GM21423 (cell line): ENCODE data around the gene DNAJB8.

Experiments
- ATAC-seq: cut with Tn5 transposase; IDR thresholded peaks from one replicate; pipeline ENCODE4 v1.9.1; 2021; ENCODE audit warnings: mild to moderate bottlenecking, moderate library complexity; ENCODE audit not compliant: unreplicated experiment

DNAJB8 gene

GRCh38 chr3:128449111-128449638, 17.5 kb downstream of the DNAJB8 start:
- no peak for ATAC-seq

DNA sequence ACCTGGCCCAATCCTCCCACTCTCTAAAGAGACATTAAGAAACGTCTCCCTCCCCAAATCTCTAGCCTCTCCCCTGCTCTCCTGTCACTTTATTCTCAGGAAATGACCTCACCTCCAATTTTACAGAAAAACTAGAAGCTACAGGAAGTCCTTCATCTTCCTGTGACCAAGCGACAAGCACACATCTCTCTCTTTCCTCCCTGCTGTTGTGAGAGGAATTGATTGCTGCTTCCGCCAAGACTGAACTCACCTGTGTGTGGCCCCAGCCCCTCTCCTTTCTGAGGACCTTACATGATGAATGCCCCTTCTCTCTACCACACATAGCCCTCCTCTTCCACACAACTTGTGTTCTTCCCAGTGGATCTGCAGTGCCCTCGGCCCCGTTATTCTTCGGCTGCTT, 18.2 kb downstream of the DNAJB8 start:
- ATAC-seq: no peak

DNA sequence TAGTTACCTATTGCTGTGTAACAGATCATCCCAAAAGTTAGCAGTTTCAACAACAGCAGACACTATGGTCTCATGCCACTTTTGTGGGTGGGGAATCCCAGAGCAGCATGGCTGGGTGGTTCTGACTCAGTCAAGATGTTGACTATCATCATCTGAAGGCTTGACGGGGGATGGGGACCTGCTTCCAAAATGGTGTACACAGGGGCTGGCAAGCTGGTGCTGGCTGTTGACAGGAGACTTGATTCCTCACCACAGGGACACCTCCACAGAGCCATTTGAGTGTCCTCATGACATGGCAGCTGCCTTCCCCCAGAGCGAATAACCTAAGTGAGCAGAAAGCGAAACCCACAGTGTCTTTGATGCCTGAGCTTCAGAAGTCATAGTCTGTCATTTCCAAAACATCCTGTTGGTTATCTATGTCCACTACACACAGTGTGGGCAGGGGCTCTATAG, 19.1 kb downstream of the DNAJB8 start:
- no peak for ATAC-seq

GRCh38 chr3:128446821-128447220, 19.9 kb downstream of the DNAJB8 start:
- ATAC-seq: no peak

DNA sequence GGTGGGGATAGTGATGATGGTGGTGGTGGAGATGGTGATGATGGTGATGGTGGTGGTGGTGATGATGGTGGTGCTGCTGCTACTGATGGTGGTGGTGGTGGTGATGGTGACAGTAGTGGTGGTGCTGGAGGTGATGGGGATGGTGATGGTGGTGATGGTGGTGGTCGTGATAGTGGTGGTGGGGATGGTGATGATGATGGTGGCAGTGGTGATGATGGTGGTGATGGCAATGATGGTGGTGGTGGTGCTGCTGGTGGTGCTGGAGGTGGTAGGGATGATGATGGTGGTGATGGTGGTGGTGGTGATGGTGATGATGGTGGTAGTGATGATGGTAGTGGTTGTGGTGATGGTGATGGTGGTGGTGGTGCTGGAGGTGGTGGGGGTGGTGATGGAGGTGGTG, 21.3 kb downstream of the DNAJB8 start:
- ATAC-seq: no peak

DNA sequence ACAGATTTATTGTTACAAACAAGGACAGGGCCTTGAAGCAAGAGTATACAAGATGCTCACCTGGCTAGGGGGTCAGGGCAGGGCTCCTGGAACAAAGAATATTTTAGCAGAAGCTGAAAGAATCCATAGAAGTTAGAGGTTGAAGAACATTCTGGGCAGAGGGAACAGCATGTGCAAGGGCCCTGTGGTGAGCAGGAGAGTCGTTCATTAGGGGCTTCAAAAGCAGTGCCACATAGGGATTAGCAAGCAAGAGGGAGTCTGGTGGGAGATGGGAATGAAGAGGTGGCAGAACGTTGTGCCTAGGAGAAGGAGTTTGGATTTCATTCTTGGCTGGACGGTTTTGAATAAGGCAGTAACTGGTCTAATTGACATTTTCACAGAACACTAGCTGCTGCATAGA, 22.9 kb downstream of the DNAJB8 start:
- ATAC-seq: no peak

- no peak for ATAC-seq
Measured at GRCh38 chr3:128442949-128443348, 23.7 kb downstream of the DNAJB8 start.

DNA sequence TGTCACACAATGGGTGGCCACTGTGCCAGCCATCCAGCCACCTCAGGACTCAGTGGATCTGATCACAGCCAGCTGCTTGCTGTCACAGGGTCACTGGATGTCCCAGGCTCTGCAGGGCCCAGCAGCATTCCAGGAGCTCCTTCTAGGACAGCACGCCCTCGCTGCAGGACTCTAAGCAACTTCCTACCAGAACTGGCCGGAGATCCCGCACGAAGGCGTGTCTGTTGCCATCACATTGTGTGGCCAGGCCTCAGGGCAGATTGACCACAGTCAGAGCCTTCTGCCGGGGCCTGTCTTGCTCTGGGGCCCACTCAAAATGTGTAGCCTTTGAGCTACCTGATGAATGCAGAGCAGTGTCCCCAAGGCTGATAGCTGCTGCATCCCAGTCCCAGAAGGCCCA, 24.6 kb downstream of the DNAJB8 start:
- no peak for ATAC-seq

- no peak for ATAC-seq
Measured at GRCh38 chr3:128439226-128439625, 27.5 kb downstream of the DNAJB8 start.

GRCh38 chr3:128438488-128439072, 28.1 kb downstream of the DNAJB8 start:
- no peak for ATAC-seq

- no peak for ATAC-seq
Measured at GRCh38 chr3:128436214-128436613, 30.5 kb downstream of the DNAJB8 start.

- no peak for ATAC-seq
Measured at GRCh38 chr3:128435561-128435960, 31.1 kb downstream of the DNAJB8 start.

DNA sequence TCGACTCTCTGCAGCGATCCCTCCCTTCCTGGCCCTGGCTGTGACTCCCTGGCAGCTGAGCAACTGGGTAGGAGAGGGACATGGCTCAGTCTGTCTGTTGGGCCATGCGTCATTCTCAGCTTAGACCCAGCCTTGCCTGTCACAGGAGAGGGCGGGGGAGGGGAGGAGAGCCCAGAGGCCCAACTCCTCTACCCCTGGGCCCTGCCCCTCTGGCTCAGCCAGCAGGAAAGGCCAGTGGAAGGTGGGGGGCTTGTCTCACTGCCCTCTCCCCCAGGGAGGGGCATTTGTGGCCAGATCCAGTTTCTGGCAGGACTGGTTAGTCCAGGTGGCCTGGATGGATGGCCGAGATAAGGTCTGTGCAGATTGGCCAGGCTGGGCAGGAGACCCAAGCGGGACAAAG, 31.6 kb downstream of the DNAJB8 start:
- ATAC-seq: no peak

- no peak for ATAC-seq
Measured at GRCh38 chr3:128434524-128434923, 32.2 kb downstream of the DNAJB8 start.

- ATAC-seq: no peak
Measured at GRCh38 chr3:128433837-128434165, 32.9 kb downstream of the DNAJB8 start.

DNA sequence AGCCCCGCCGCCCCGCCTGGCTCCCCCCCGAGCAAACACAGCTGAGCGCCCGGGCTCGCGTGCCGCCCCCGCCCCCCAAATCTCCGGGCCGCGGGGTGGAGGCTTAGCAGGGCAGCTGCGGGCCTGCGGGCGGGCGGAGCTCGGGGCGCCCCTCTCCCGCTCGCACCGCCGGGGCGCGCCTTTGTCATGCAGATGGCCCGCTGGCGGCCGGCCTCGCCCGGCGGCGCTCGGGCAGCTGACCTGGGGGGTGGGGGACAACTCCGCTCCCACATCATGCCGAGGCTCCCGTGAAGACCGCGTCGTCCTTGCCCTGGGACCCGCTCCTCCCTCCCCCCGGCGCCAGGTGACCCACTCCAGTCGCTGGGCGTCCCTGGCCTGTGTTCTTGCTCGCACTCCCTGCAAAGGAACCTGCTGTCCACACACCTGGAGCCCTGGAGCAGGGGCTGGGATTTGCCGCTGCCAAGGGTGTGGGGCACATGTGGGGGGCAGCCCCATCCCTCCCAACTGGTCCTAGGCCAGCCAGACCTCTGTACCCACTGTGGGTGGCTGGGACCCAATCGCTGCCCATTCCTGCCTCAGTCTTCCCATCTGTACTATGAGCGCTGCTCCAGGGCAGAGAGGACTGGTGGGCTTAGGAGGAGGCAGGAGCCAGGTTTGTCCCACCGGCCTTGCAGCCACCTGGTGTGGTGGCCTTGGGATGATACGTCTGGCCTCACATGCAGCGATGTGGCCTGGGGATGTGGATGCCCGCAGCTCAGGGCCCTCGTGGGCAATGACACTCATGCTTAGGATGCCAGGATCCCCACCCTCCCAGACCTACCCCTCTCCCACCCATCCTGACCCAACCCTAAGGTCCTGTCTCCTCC, 33.5 kb downstream of the DNAJB8 start:
- no peak for ATAC-seq

DNA sequence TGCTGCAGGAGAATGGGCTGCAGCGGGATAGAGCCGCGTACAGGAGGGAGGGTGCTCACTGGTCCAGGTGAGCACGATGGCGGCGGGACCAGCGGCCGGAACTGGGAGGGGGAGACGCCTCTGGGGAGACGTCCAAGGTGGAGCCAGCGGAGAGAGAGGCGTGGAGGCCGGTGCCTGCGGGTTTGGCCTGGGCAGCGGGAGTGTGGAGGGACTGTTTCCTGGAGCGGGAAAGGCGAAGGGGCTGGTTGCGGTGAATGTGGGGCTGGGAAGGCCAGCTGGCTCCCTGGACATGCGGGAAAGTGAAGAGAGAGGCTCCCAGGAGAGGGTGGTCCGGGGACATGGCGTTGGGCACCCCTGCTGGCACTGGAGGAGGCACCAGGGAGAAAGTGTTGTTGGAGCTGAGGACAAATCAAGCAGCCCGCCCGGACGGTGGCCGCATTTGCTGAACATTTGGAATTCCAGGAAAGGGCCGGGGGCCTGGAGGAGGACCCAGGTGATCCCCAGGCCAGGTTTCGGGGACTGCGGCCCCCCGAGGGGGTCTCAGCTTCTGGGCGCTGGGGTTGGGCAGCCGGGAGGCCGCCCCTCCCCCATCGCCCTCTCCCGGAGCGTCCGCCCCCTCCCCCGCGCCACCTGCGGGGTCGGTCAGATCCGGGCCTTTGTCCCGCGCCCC, 34.3 kb downstream of the DNAJB8 start:
- ATAC-seq: no peak

DNA sequence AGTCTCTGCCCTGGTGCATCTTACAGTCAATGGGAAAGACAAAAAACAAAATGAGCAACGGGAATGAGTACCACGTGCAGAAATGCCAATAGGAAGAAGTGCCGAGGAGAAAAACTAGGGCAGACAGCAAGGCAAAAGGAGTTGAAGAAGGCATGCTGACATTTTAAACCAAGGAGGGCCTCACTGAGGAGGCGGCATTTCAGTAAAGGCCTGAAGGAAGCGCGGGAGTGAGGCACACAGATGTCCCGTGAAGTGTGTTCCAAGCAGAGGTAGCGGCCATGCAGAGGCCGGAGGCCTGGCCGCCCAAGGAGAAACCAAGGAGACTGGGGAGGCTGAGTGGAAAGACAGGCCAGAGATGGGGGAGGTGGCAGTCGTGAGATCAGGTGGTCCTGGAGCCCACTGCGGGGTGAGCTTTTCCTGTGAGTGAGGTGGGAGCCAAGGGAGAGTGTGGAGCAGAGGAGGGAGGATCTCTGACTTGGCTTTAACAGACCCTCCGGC, 34.8 kb downstream of the DNAJB8 start:
- no peak for ATAC-seq

DNA sequence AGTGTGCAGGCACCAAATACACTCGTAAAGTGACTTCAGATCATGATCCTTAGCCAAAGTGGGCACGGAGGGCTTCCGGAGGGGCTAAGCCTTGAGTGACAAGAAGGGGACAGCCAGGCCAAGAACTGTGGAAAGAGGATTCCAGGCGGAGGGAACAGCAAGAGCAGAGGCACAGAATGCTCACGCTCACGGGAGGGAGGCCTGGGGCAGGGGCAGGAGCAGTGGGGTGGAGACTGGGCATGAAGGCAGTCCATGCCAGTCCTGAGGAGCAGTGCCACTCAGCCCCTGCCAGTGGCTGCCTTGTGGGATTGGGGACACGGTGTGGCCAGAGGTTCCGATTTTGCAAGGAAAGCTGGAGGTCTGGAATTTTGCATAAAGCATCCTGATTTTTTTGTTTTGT, 36.0 kb downstream of the DNAJB8 start:
- ATAC-seq: no peak

DNA sequence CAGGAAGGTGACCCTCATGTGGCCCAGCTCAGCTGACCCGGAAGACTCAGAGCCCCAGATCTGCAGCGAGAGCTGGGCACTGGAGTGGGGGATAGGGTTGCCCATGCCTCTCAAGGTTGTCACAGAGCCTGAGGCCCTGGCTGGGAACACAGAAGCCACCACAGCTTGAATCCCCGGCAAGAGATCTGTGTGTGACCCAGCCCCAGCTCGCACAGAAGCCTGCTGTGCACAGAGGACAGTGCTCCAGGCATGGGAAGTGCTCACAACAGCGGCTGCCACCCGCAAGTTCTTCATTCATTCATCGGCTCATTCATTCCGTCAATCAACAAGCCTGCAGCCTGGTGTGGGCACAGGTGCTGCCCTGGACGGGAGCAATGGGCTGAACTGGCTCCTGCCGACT, 36.4 kb downstream of the DNAJB8 start:
- no peak for ATAC-seq

GRCh38 chr3:128429751-128430150, 36.9 kb downstream of the DNAJB8 start:
- ATAC-seq: no peak

GRCh38 chr3:128429275-128429674, 37.4 kb downstream of the DNAJB8 start:
- ATAC-seq: no peak
